MM.1S (cell line): ENCODE data around the gene RALY.

Experiments used
- EZH2 ChIP-seq: fragments of 300-600 bp; sonication (generic); optimal IDR thresholded peaks from 2 replicates; pipeline ENCODE3; 2017; ENCODE audit warnings: low read depth, mild to moderate bottlenecking, antibody characterized with exemption, low read length, mixed read lengths
- TF ChIP-seq, protein P1 (sequence below): fragments of 300-600 bp; sonication (generic); IDR thresholded peaks from 2 replicates; pipeline ENCODE4 v1.5.1; 2016; ENCODE audit warnings: antibody characterized with exemption, low read length, mixed read lengths

- TF ChIP-seq, protein P1, sequence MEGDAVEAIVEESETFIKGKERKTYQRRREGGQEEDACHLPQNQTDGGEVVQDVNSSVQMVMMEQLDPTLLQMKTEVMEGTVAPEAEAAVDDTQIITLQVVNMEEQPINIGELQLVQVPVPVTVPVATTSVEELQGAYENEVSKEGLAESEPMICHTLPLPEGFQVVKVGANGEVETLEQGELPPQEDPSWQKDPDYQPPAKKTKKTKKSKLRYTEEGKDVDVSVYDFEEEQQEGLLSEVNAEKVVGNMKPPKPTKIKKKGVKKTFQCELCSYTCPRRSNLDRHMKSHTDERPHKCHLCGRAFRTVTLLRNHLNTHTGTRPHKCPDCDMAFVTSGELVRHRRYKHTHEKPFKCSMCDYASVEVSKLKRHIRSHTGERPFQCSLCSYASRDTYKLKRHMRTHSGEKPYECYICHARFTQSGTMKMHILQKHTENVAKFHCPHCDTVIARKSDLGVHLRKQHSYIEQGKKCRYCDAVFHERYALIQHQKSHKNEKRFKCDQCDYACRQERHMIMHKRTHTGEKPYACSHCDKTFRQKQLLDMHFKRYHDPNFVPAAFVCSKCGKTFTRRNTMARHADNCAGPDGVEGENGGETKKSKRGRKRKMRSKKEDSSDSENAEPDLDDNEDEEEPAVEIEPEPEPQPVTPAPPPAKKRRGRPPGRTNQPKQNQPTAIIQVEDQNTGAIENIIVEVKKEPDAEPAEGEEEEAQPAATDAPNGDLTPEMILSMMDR = no peak
- TF ChIP-seq EZH2 = no peak
Measured at GRCh38 chr20:33969563-33969962, 24.1 kb upstream of the RALY start.
